Uterus (tissue), 4 donors: ENCODE results near the gene ATF5. TPM values are rescaled to one million over a fixed set of nuclear protein-coding genes. Genes with fewer than 3 reads are reported as not detected.

Source experiments
- DNase-seq, 2 donors: peaks; one replicate each; pipeline ENCODE4 v3.0.0-alpha.2; 2019 to 2020
- H3K27ac ChIP-seq, 2 donors: fragments of 200-600 bp; sonication (generic); 1 replicate in 1 of 2; 2 replicates in 1 of 2; pipeline ENCODE4 v1.5.1; 2016 to 2018
- H3K27me3 ChIP-seq, 2 donors: fragments of 200-600 bp; sonication (generic); one replicate each; pipeline ENCODE4 v1.5.1; 2018 to 2019; ENCODE audit warnings: control low read depth in 1 of 2
- H3K36me3 ChIP-seq, 2 donors: fragments of 200-600 bp; sonication (generic); one replicate each; pipeline ENCODE4 v1.5.1; 2019; ENCODE audit warnings: control low read depth in 1 of 2
- H3K4me1 ChIP-seq, 2 donors: fragments of 200-600 bp; sonication (generic); one replicate each; pipeline ENCODE4 v1.5.1; 2018 to 2019; ENCODE audit warnings: control low read depth in 1 of 2
- H3K4me3 ChIP-seq, 2 donors: fragments of 200-600 bp; sonication (generic); 1 replicate in 1 of 2; 2 replicates in 1 of 2; pipeline ENCODE4 v1.5.1; 2018 to 2019; ENCODE audit warnings: mild to moderate bottlenecking in 1 of 2
- H3K9me3 ChIP-seq, 2 donors: fragments of 200-600 bp; sonication (generic); one replicate each; pipeline ENCODE4 v1.5.1; 2019; ENCODE audit warnings: control low read depth in 1 of 2
- POLR2A ChIP-seq, 2 donors: fragments of 450-650 bp; IDR thresholded peaks; one replicate each; pipeline ENCODE4 v1.6.1; 2016; ENCODE audit warnings: antibody characterized with exemption in 2 of 2, mild to moderate bottlenecking in 1 of 2, moderate library complexity in 1 of 2
- intact Hi-C: fragments of 100-400 bp; cut with DNase I; formaldehyde crosslinking; loops from one replicate; pipeline ENCODE4 v1.15.1; 2023; ENCODE audit warnings: low total_unique reads
- total RNA-seq, 4 donors: library from RNA; depleted of rRNA in 3 of 4; stranded (reverse); fragments of >200 nt in 3 of 4; gene quantifications; one replicate each; pipeline versions ENCODE4 v1.1.0 to v1.2.4, GENCODE V29; 2014 to 2023
- TF ChIP-seq, protein P1 (sequence below), 4 experiments: fragments of 200-600 bp in 2 of 4; fragments of 450-650 bp in 2 of 4; sonication (generic) in 2 of 4; IDR thresholded peaks; one replicate each; pipeline ENCODE4 v1.5.1; 2016 to 2019; ENCODE audit warnings: antibody characterized with exemption in 4 of 4, mild to moderate bottlenecking in 2 of 4, moderate library complexity in 1 of 4
- donor health status: DM: yes; HTN: yes; CAD: no.

ATF5 gene
- total RNA-seq, 4 donors from 2014 or later, result 2.1 to 10.0 (median 3.6) TPM; not detected in 1

DNA sequence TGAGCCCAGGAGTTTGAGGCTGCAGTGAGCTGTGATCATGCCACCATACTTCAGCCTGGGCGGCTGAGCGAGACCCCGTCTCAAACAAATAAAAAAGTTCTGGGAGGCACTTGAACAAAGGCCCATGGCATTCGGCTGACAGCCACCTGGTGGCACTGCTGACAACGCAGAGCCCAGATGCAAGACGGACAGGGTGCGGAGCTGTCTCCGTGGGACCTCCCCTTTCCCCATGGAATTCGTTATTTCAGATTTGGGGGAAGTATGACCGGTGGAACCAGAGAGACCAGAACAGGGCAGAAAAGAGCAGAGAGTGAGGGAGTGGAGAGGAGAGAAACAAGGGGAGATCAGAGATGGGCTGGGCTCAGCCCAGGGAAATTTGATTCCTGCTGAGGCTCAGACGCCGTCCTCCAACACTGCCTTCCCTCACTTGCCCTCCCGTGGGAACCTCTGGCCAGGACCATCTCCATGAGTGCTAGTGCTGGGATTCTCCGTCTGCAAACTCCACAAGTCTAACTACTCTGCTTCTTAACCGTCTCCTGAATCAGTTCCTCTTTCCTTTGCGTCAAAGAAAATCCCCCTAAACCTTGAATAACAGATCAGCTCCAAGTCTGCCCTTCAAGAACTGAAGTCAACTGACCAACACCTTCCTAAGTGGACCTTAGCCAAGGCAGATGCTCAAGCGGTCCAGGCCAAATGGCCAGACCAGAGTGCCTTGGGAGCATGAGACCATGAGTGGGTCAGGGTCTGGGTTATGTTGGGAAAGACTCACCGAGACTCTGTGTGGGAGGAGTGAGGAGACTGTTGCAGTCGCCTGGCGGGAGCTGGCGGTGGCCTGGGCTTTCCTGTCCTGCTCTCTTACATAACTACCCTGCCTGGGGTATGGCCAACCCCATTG, 11.9 kb upstream of the ATF5 start:
- H3K4me3 ChIP-seq, result no peak overlapping the region
- TF ChIP-seq, protein P1, sequence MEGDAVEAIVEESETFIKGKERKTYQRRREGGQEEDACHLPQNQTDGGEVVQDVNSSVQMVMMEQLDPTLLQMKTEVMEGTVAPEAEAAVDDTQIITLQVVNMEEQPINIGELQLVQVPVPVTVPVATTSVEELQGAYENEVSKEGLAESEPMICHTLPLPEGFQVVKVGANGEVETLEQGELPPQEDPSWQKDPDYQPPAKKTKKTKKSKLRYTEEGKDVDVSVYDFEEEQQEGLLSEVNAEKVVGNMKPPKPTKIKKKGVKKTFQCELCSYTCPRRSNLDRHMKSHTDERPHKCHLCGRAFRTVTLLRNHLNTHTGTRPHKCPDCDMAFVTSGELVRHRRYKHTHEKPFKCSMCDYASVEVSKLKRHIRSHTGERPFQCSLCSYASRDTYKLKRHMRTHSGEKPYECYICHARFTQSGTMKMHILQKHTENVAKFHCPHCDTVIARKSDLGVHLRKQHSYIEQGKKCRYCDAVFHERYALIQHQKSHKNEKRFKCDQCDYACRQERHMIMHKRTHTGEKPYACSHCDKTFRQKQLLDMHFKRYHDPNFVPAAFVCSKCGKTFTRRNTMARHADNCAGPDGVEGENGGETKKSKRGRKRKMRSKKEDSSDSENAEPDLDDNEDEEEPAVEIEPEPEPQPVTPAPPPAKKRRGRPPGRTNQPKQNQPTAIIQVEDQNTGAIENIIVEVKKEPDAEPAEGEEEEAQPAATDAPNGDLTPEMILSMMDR (IDR thresholded peaks at IDR 0.05), result no peak
- no peak for TF ChIP-seq POLR2A (IDR thresholded peaks at IDR 0.05)
- no peaks in the 10 kb centered on the region for H3K27me3 ChIP-seq
- H3K27ac ChIP-seq, result no peak overlapping the region
- DNase-seq, result no peak
- H3K36me3 ChIP-seq, result no peaks in the 10 kb centered on the region
- peaks cover 0 to 7% of the 10 kb centered on the region in 2 donors for H3K4me1 ChIP-seq
- H3K9me3 ChIP-seq, result no peaks in the 10 kb centered on the region
- intact Hi-C loops, result no loop called here

DNA sequence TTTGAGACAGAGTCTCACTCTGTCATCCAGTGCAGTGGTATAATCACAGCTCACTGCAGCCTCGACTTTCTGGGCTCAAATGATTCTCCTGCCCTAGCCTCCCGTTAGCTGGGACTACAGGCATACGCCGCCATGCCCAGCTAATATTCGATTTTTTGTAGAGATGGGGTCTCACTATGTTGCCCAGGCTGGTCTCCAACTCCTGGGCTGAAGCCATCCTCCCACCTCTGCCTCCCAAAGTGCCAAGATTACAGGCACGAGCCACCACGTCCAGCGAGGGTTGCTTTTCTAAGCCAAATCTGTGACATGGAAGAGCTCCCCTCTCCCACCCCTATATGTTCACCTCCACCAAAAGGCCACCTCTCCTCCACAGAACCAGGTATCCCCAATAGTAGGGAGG, 10.9 kb upstream of the ATF5 start:
- Histone ChIP-seq H3K36me3 (no peaks in the 10 kb centered on the region), H3K4me3 (no peak overlapping the region), H3K4me1 (peaks cover 0 to 3% of the 10 kb centered on the region in 2 donors), H3K27me3 (no peaks in the 10 kb centered on the region), H3K27ac (no peak overlapping the region), H3K9me3 (no peaks in the 10 kb centered on the region)
- intact Hi-C loops, result no loop called here
- no peak for TF ChIP-seq POLR2A (IDR thresholded peaks at IDR 0.05)
- TF ChIP-seq, protein P1 (IDR thresholded peaks at IDR 0.05), result no peak
- DNase-seq, result no peak

DNA sequence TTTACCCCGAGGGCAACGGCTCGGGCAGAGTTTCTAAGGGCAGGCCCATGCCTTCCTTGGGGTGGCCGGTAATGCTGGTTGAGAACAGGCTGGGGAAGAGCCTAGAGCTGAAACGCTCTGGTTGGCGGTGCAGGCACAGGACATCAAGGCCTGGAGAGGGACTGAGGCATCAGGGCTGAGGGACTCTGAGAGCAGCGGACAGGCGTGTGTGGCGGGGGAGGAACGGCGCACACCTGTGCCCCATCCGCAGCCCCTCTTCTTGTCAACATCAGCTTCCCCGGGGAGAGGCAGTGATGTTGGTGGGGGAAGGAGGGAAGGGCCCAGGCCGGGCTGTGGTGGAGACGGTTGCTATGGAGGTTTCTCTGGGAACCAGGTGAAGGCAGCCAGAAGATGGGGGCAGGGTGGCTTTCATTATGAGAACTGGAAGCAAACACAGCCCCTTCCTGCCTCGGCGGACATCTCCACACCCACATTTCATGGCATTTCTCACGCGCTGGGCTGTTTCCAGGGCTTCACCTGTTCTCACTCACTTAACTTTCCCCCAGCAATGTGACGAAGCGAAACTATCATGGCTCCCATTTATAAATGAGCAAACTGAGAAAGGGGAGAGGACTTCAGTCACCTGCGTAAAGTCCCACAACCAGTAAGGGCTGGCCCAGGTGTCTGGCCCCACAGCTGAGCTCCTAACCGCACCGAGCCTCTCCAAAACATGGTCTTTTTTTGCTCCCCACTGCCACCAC, 8.2 kb upstream of the ATF5 start:
- intact Hi-C loops, result no loop called here
- H3K9me3 ChIP-seq, result no peaks in the 10 kb centered on the region
- H3K4me3 ChIP-seq, result no peak overlapping the region
- DNase-seq, result no peak
- H3K27ac ChIP-seq, result no peak overlapping the region
- TF ChIP-seq POLR2A (IDR thresholded peaks at IDR 0.05), result no peak
- TF ChIP-seq, protein P1 (IDR thresholded peaks at IDR 0.05), result no peak
- H3K27me3 ChIP-seq, result no peaks in the 10 kb centered on the region
- H3K4me1 ChIP-seq, result no peaks in the 10 kb centered on the region
- no peaks in the 10 kb centered on the region for H3K36me3 ChIP-seq

DNA sequence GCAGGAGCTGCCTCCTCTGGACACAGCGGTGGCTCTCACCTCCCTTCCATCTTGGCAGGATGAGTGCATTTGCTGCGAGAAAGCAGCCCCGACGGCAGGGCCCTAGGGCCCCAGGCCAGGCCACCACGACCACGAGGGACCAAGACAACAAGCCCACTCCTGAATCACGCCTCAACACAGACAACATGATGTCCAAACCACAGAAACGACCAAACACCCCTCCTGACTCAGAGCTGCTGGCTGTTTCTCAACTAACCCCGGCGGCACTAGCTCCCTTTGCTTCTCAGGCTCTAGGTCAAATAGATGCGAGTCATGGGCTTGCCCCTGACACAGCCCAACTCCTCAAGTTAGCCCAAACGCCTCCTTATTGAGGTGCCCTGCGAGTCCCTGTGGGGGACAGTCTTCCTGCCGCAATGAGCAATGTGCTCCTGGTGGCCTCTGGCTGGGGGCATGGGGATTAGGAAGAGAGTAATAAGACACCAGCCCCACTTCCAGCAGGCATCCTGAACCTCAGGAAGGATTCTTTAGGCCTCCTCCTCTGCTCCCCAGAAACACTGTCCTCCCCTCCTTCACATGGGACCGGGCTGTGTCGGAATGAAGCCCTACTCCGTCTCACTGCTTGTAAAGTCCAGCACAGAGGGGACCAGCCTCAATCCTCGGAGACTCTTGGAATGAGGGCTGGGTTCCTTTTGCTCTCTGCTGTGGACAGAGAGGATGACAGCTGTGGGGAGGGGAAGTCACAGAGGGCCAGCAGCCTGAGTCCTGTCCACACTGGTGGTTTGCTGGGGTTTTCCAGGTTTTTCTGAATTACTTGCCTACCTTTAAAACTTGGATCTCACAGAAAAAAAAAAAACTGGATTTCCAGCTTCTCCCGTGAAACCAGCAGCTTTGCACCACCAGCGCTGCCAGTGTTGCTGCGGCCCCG, 6.9 kb upstream of the ATF5 start:
- no peak overlapping the region for H3K4me3 ChIP-seq
- H3K36me3 ChIP-seq, result no peaks in the 10 kb centered on the region
- H3K27me3 ChIP-seq, result no peaks in the 10 kb centered on the region
- no peak for TF ChIP-seq POLR2A (IDR thresholded peaks at IDR 0.05)
- TF ChIP-seq, protein P1 (IDR thresholded peaks at IDR 0.05), result no peak
- H3K9me3 ChIP-seq, result no peaks in the 10 kb centered on the region
- DNase-seq, result no peak
- intact Hi-C loops, result no loop called here
- H3K27ac ChIP-seq, result no peak overlapping the region
- H3K4me1 ChIP-seq, result no peaks in the 10 kb centered on the region
